Measurements from ENCODE around the gene REM2.
"Not testable (repeated sequence)": the region's sequence is repeated elsewhere in the genome, so short reads cannot be mapped to it uniquely, and the experiment has no call there.

DNA sequence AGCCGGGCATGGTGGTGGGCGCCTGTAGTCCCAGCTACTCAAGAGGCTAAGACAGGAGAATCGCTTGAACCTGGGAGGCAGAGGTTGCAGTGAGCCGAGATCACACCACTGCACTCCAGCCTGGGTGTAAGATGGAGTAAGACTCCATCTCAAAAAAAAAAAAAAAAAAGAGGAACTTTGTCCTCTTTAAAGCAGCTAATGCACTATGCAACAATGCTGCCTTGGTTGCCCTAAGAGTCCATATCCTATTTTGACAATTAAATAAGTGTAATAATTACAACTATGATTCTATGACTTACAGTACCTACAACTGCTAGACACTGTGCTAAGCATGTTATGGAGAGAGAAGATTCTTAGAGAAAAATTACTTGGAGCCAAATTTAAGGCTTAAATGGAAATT is 31.8 kb downstream of the REM2 start:
- TF ChIP-seq, protein P1, sequence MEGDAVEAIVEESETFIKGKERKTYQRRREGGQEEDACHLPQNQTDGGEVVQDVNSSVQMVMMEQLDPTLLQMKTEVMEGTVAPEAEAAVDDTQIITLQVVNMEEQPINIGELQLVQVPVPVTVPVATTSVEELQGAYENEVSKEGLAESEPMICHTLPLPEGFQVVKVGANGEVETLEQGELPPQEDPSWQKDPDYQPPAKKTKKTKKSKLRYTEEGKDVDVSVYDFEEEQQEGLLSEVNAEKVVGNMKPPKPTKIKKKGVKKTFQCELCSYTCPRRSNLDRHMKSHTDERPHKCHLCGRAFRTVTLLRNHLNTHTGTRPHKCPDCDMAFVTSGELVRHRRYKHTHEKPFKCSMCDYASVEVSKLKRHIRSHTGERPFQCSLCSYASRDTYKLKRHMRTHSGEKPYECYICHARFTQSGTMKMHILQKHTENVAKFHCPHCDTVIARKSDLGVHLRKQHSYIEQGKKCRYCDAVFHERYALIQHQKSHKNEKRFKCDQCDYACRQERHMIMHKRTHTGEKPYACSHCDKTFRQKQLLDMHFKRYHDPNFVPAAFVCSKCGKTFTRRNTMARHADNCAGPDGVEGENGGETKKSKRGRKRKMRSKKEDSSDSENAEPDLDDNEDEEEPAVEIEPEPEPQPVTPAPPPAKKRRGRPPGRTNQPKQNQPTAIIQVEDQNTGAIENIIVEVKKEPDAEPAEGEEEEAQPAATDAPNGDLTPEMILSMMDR (IDR thresholded peaks at IDR 0.05), result not testable (repeated sequence)
- not testable (repeated sequence) for TF ChIP-seq EP300 (IDR thresholded peaks at IDR 0.05)

Data from esophagus muscularis mucosa (tissue), 3 donors.